H9 (cell line): ENCODE data around the gene FOXP2. TPM values are rescaled to one million over a fixed set of nuclear protein-coding genes. Genes with fewer than 3 reads are reported as not detected.

Experiments
- DNase-seq: peaks from one replicate; pipeline ENCODE4 v3.0.0-alpha.2; 2017
- H2AFZ ChIP-seq: one replicate; pipeline ENCODE4 v1.6.1; 2013; ENCODE audit warnings: mild to moderate bottlenecking, low read length, control low read depth, moderate library complexity
- H2AK5ac ChIP-seq: 2 replicates; pipeline ENCODE4 v1.6.1; 2013; ENCODE audit warnings: low read length, control low read depth, mixed read lengths; ENCODE audit not compliant: insufficient read length
- H2BK120ac ChIP-seq: one replicate; pipeline ENCODE4 v1.6.1; 2013; ENCODE audit warnings: low read depth, mild to moderate bottlenecking, low read length, control low read depth, inconsistent platforms; ENCODE audit not compliant: poor library complexity, severe bottlenecking
- H2BK12ac ChIP-seq: 2 replicates; pipeline ENCODE4 v1.6.1; 2013; ENCODE audit warnings: low read length, control low read depth, mixed read lengths, low read depth; ENCODE audit not compliant: insufficient read length
- H2BK15ac ChIP-seq: 2 replicates; pipeline ENCODE4 v1.6.1; 2013; ENCODE audit warnings: low read depth, low read length, control low read depth
- H2BK20ac ChIP-seq: one replicate; pipeline ENCODE4 v1.6.1; 2013; ENCODE audit warnings: low read depth, mild to moderate bottlenecking, low read length, control low read depth, inconsistent platforms; ENCODE audit not compliant: poor library complexity, severe bottlenecking
- H2BK5ac ChIP-seq: 2 replicates; pipeline ENCODE4 v1.6.1; 2013; ENCODE audit warnings: low read length, control low read depth, mixed read lengths; ENCODE audit not compliant: insufficient read length
- H3K14ac ChIP-seq: 2 replicates; pipeline ENCODE4 v1.6.1; 2013; ENCODE audit warnings: low read length, control low read depth; ENCODE audit not compliant: insufficient read depth
- H3K18ac ChIP-seq: 2 replicates; pipeline ENCODE4 v1.6.1; 2013; ENCODE audit warnings: low read depth, mild to moderate bottlenecking, mixed read lengths, low read length, control low read depth; ENCODE audit not compliant: insufficient read length
- H3K23ac ChIP-seq: 2 replicates; pipeline ENCODE4 v1.6.1; 2013; ENCODE audit warnings: low read length, control low read depth, mixed read lengths, low read depth; ENCODE audit not compliant: insufficient read length
- H3K23me2 ChIP-seq: 2 replicates; pipeline ENCODE4 v1.6.1; 2013; ENCODE audit warnings: low read depth, mild to moderate bottlenecking, mixed read lengths, low read length, control low read depth; ENCODE audit not compliant: insufficient read length, poor library complexity, severe bottlenecking
- H3K27ac ChIP-seq: 2 replicates; pipeline ENCODE4 v1.5.1; 2013; ENCODE audit warnings: low read length, control low read depth, mixed read lengths, low read depth; ENCODE audit not compliant: insufficient read length
- H3K27me3 ChIP-seq: 2 replicates; pipeline ENCODE4 v1.6.1; 2013; ENCODE audit warnings: low read length, control low read depth, inconsistent platforms; ENCODE audit not compliant: insufficient read depth
- H3K4ac ChIP-seq: 2 replicates; pipeline ENCODE4 v1.6.1; 2013; ENCODE audit warnings: low read depth, mild to moderate bottlenecking, control low read depth, inconsistent platforms, low read length, moderate library complexity
- H3K4me1 ChIP-seq: 2 replicates; pipeline ENCODE4 v1.6.1; 2013; ENCODE audit warnings: low read length, control low read depth, inconsistent platforms; ENCODE audit not compliant: insufficient read depth
- H3K4me2 ChIP-seq: 2 replicates; pipeline ENCODE4 v1.6.1; 2013; ENCODE audit warnings: low read length, control low read depth, mixed read lengths; ENCODE audit not compliant: insufficient read length, insufficient read depth
- H3K56ac ChIP-seq: 2 replicates; pipeline ENCODE4 v1.6.1; 2013; ENCODE audit warnings: low read depth, mild to moderate bottlenecking, mixed read lengths, low read length, control low read depth; ENCODE audit not compliant: insufficient read length
- H3K79me1 ChIP-seq: 2 replicates; pipeline ENCODE4 v1.6.1; 2013; ENCODE audit warnings: low read depth, mild to moderate bottlenecking, moderate library complexity, low read length, control low read depth, inconsistent platforms; ENCODE audit not compliant: insufficient read depth, poor library complexity, severe bottlenecking
- H3K79me2 ChIP-seq: 2 replicates; pipeline ENCODE4 v1.6.1; 2013; ENCODE audit warnings: low read length, control low read depth, inconsistent platforms; ENCODE audit not compliant: insufficient read depth
- H3K9ac ChIP-seq: 2 replicates; pipeline ENCODE4 v1.6.1; 2013; ENCODE audit warnings: low read length, control low read depth, mixed read lengths; ENCODE audit not compliant: insufficient read length; ENCODE audit errors: extremely low read depth
- H3K9me3 ChIP-seq: one replicate; pipeline ENCODE4 v1.6.1; 2013; ENCODE audit warnings: low read depth, low read length, inconsistent platforms; ENCODE audit not compliant: control insufficient read depth
- H3T11ph ChIP-seq: one replicate; pipeline ENCODE4 v1.6.1; 2013; ENCODE audit warnings: mild to moderate bottlenecking, low read length, control low read depth, inconsistent platforms
- H4K20me1 ChIP-seq: one replicate; pipeline ENCODE4 v1.6.1; 2013; ENCODE audit not compliant: control insufficient read depth, insufficient read length, insufficient read depth
- H4K5ac ChIP-seq: 2 replicates; pipeline ENCODE4 v1.6.1; 2013; ENCODE audit warnings: low read depth, mild to moderate bottlenecking, mixed read lengths, low read length, control low read depth; ENCODE audit not compliant: insufficient read length
- H4K8ac ChIP-seq: replicated peaks from 2 replicates; pipeline ENCODE4 v1.6.1; 2013; ENCODE audit warnings: low read length, control low read depth, mixed read lengths, low read depth; ENCODE audit not compliant: insufficient read length
- H4K91ac ChIP-seq: 2 replicates; pipeline ENCODE4 v1.6.1; 2013; ENCODE audit warnings: low read depth, mild to moderate bottlenecking, moderate library complexity, mixed read lengths, low read length, control low read depth; ENCODE audit not compliant: insufficient read length
- H3K27ac Mint-ChIP-seq, 3 experiments: 2 replicates in 2 of 3; 3 replicates in 1 of 3; pipeline ENCODE4 v1.8.0; 2020 to 2021; ENCODE audit warnings: mixed read lengths in 3 of 3, mild to moderate bottlenecking in 1 of 3, moderate library complexity in 1 of 3
- H3K27me3 Mint-ChIP-seq: 2 replicates; pipeline ENCODE4 v1.8.0; 2021; ENCODE audit warnings: low read depth, mild to moderate bottlenecking, moderate library complexity, mixed read lengths
- H3K36me3 Mint-ChIP-seq, 3 experiments: 2 replicates in 2 of 3; 3 replicates in 1 of 3; pipeline ENCODE4 v1.8.0; 2020 to 2021; ENCODE audit warnings: low read depth in 3 of 3, mixed read lengths in 3 of 3; ENCODE audit not compliant: insufficient read depth in 1 of 3
- H3K4me1 Mint-ChIP-seq, 2 experiments: 2 replicates each; pipeline ENCODE4 v1.8.0; 2020; ENCODE audit warnings: mixed read lengths in 2 of 2
- H3K4me3 Mint-ChIP-seq, 2 experiments: 2 replicates in 1 of 2; 3 replicates in 1 of 2; pipeline ENCODE4 v1.8.0; 2020 to 2021; ENCODE audit warnings: mild to moderate bottlenecking in 2 of 2, mixed read lengths in 2 of 2, moderate library complexity in 1 of 2
- H3K9me3 Mint-ChIP-seq, 2 experiments: 2 replicates in 1 of 2; 3 replicates in 1 of 2; pipeline ENCODE4 v1.8.0; 2020; ENCODE audit warnings: mild to moderate bottlenecking in 2 of 2, mixed read lengths in 2 of 2, moderate library complexity in 1 of 2
- CTCF ChIP-seq: fragments of 200-600 bp; sonication (generic); conservative IDR thresholded peaks from 3 replicates; pipeline ENCODE4 v1.8.0; 2021; ENCODE audit warnings: antibody characterized with exemption, mild to moderate bottlenecking
- WGBS: extraction: QIAGEN DNeasy Blood & Tissue Kit; methylation state at CpG from one replicate; pipeline ENCODE4 v1.1.7; 2013; ENCODE audit warnings: missing lambda C conversion rate, low lambda C conversion rate, mixed read lengths; ENCODE audit not compliant: insufficient read length; ENCODE audit errors: extremely low coverage; 5-methylcytosine and 5-hydroxymethylcytosine counted together
- long read RNA-seq: library from polyadenylated mRNA; unstranded; transcript quantifications from one replicate; pipeline ENCODE4 v2.0.0, GENCODE V29; 2020
- total RNA-seq: library from RNA; stranded (reverse); gene quantifications from 2 replicates; pipeline ENCODE4 v1.2.1, GENCODE V29; 2021

The FOXP2 gene
- not detected in 2 replicates for total RNA-seq
- long read RNA-seq: 0 reads

- no peaks in the 10 kb centered on the region for H4K20me1 ChIP-seq
- H3K27me3 ChIP-seq: no peaks in the 10 kb centered on the region
- no CpG with 5 or more reads among the region's 2 CpGs for WGBS
- H3K79me1 ChIP-seq: no peaks in the 10 kb centered on the region
- no peaks in the 10 kb centered on the region for H3K9me3 ChIP-seq
- Mint-ChIP-seq H3K36me3 (no peaks in the 10 kb centered on the region), H3K4me1 (no peaks in the 10 kb centered on the region), H3K4me3 (no peak within 1 kb of the TSS), H3K9me3 (no peaks in the 10 kb centered on the region), H3K27me3 (no peaks in the 10 kb centered on the region), H3K27ac (no peak within 1 kb of the TSS)
- peak within 1 kb of the TSS; percentile 9 for H2AFZ ChIP-seq
- no peak within 1 kb of the TSS for H4K91ac ChIP-seq
- H3K18ac ChIP-seq: no peak within 1 kb of the TSS
- H3T11ph ChIP-seq: no peak within 1 kb of the TSS
- H3K4me2 ChIP-seq: peak within 1 kb of the TSS; percentile 53
- H2BK20ac ChIP-seq: no peak within 1 kb of the TSS
- H2AK5ac ChIP-seq: no peak within 1 kb of the TSS
- DNase-seq: no peak
- H4K8ac ChIP-seq: no peak within 1 kb of the TSS
- H3K79me2 ChIP-seq: no peaks in the 10 kb centered on the region
- H3K14ac ChIP-seq: peak within 1 kb of the TSS; percentile 58; the same call in 1 of the 2 replicates
- H3K4me1 ChIP-seq: no peaks in the 10 kb centered on the region
- H4K5ac ChIP-seq: no peak within 1 kb of the TSS
- no peak within 1 kb of the TSS for H3K23ac ChIP-seq
- no peak within 1 kb of the TSS for H3K9ac ChIP-seq
- no peak within 1 kb of the TSS for H2BK5ac ChIP-seq
- H3K27ac ChIP-seq: no peak within 1 kb of the TSS
- no peak for TF ChIP-seq CTCF
- no peaks in the 10 kb centered on the region for H3K23me2 ChIP-seq
- no peak within 1 kb of the TSS for H2BK12ac ChIP-seq
- no peak within 1 kb of the TSS for H3K56ac ChIP-seq
- H3K4ac ChIP-seq: no peak within 1 kb of the TSS
- H2BK15ac ChIP-seq: no peak within 1 kb of the TSS
- no peak within 1 kb of the TSS for H2BK120ac ChIP-seq
These were observed at the start of gene FOXP2 for GRCh38 chr7:114414156-114415063. TSS of gene FOXP2 (plus strand) at chr7:114414815. CDS start at chr7:114426512, 11,697 bp downstream.
